ENCODE measurements around the gene CACNA1B. TPM values are rescaled to one million over a fixed set of nuclear protein-coding genes. Genes with fewer than 3 reads are reported as not detected.
"Not testable (repeated sequence)": the region's sequence is repeated elsewhere in the genome, so short reads cannot be mapped to it uniquely, and the experiment has no call there.

Gene CACNA1B
- total RNA-seq, 8 experiments from 2014 or later, result 0.04 to 12.8 (median 9.7) TPM

GRCh38 chr9:138017200-138017599, 139.6 kb downstream of the CACNA1B start:
- ATAC-seq (replicated peaks in 6 of 8), result no peak
- WGBS, 10 experiments, result 20 to 85% (median 75%) methylated on average over 3 to 10 of the region's 13 CpGs; no CpG with 5 or more reads in 5 of the 10 experiments
- no peak overlapping the region for H3K4me3 ChIP-seq
- no peaks in the 10 kb centered on the region for H3K4me1 ChIP-seq (replicated peaks in 1 of 2)
- no peak overlapping the region for H3K27ac ChIP-seq
- in situ Hi-C loops (cut with MboI; ENCODE audit: low pct_unique_long_range_greater_than_20kb in 2 of 9, low sequenced_read_pairs in 9 of 9, unreplicated experiment in 9 of 9), result no loop called here

DNA sequence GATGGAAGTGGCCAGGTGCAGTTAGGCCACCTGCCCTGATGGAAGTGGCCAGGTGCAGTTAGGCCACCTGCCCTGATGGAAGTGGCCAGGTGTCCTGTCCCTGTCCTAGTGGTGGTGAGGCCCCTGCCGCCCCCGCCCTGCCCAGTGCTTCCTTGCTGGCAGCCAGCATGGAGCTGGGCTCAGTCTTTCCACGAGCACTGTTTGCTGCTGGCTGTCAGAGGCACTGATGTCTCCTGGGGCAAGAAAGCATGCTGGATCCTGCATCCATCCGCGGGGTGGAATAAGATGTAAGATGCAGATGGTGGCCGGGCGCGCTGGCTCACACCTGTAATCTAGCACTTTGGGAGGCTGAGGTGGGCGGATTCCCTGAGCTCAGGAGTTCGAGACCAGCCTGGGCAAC, 141.9 kb downstream of the CACNA1B start:
- ATAC-seq (replicated peaks in 6 of 8); H3K4me3 ChIP-seq; in situ Hi-C loops (cut with MboI; ENCODE audit: low pct_unique_long_range_greater_than_20kb in 2 of 9, low sequenced_read_pairs in 9 of 9, unreplicated experiment in 9 of 9); H3K27ac ChIP-seq; H3K4me1 ChIP-seq (replicated peaks in 1 of 2): not testable (repeated sequence)
- 8 to 18% methylated on average over 2 of the region's 10 CpGs; no CpG with 5 or more reads in 8 of the 10 experiments for WGBS, 10 experiments

DNA sequence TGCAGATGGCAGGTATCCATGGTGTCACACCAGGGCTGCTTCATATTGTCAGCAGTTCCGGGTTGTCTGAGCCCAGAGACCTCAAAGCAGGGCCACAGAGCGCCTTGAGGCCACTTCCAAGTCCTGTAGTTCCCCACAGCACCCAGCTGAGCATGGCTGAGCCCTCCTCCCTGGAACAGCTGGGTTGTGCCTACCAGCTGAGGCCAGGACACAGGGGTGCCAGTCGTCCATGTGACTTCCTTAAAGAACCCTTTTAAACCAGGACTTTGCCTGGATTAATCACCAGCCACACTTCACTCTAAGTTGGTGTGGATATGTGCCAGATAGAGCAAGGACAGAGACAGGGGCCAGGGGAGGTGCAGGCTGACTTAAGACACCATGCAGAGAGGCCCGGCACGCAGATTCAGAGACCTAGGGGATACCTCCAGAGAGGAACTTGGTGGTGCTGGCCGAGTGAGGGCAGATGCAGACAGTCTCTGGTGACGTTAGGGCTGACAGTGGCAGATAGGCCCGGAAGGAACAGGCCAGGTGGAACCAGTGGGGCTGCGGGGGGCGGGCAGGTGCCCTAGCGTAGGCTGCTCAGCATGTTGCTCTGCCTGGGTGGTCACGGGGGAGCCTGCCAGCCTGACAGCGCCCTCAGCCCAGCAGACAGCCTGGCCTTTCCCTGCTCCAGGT, 142.7 kb downstream of the CACNA1B start:
- in situ Hi-C loops (cut with MboI; ENCODE audit: low pct_unique_long_range_greater_than_20kb in 2 of 9, low sequenced_read_pairs in 9 of 9, unreplicated experiment in 9 of 9), result no loop called here
- no peak for ATAC-seq (replicated peaks in 6 of 8)
- Histone ChIP-seq H3K4me1 (replicated peaks in 1 of 2) (no peaks in the 10 kb centered on the region), H3K27ac (no peak overlapping the region), H3K4me3 (no peak overlapping the region)
- WGBS, 10 experiments, result 8 to 81% (median 40%) methylated on average over 2 to 9 of the region's 13 CpGs; no CpG with 5 or more reads in 5 of the 10 experiments

GRCh38 chr9:138020795-138021182, 143.2 kb downstream of the CACNA1B start:
- no peak for ATAC-seq (replicated peaks in 6 of 8)
- no peaks in the 10 kb centered on the region for H3K4me1 ChIP-seq (replicated peaks in 1 of 2)
- no peak overlapping the region for H3K27ac ChIP-seq
- in situ Hi-C loops (cut with MboI; ENCODE audit: low pct_unique_long_range_greater_than_20kb in 2 of 9, low sequenced_read_pairs in 9 of 9, unreplicated experiment in 9 of 9), result no loop called here
- WGBS, 10 experiments, result 79 to 100% (median 82%) methylated on average over 1 to 4 of the region's 5 CpGs; no CpG with 5 or more reads in 7 of the 10 experiments
- H3K4me3 ChIP-seq, result no peak overlapping the region

DNA sequence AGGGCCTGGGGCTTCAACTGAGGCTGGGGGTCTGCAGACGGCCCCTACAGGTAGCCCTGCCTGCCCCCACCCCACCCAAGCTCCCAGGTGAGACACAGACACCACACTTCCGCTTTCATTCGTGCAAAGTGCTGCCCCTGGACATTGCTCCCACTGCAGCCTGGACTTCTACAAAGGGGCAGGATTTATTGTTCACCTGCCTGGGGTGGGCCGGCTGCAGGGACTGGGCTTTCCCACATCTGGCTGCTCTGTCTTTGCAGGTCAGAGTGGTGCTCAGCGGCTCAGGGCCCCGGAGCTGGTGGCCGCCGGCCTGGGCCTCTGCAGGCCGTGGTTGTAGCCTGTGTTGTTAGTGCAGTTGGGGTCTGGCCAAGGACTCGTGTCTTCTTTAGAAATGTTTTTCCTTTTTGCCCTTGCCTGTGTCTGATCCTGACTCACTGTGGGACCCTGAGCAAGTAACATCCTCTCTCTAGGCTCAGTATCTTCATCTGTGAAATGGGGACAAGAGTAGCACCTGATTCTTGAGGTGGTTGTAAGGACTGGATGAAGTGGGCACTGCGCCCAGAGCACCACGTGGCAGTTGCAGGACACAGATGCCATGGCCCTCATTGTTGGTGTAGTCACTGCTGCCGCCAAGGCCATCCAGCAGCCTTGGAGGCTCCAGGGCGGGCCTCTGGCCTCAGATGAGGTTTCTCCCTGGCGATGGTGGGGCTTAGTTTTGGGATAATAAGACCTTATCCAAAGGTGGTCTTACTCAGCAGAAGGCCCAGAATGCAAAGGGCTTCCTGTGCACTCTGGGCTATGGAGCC, 143.9 kb downstream of the CACNA1B start:
- WGBS, 10 experiments, result 18 to 100% (median 86%) methylated on average over 1 to 13 of the region's 15 CpGs; no CpG with 5 or more reads in 3 of the 10 experiments
- no peak for ATAC-seq (replicated peaks in 6 of 8)
- in situ Hi-C loops (cut with MboI; ENCODE audit: low pct_unique_long_range_greater_than_20kb in 2 of 9, low sequenced_read_pairs in 9 of 9, unreplicated experiment in 9 of 9), result no loop called here
- H3K4me3 ChIP-seq, result no peak overlapping the region
- no peaks in the 10 kb centered on the region for H3K4me1 ChIP-seq (replicated peaks in 1 of 2)
- no peak overlapping the region for H3K27ac ChIP-seq

GRCh38 chr9:138022121-138022741, 144.6 kb downstream of the CACNA1B start:
- Histone ChIP-seq H3K4me3 (no peak overlapping the region), H3K27ac (no peak overlapping the region), H3K4me1 (replicated peaks in 1 of 2) (no peaks in the 10 kb centered on the region)
- ATAC-seq (replicated peaks in 6 of 8), result peak; percentile 29 to 75 (median 54)
- in situ Hi-C loops (cut with MboI; ENCODE audit: low pct_unique_long_range_greater_than_20kb in 2 of 9, low sequenced_read_pairs in 9 of 9, unreplicated experiment in 9 of 9), result no loop called here
- WGBS, 10 experiments, result 0 to 100% (median 51%) methylated on average over 1 to 4 of the region's 17 CpGs; no CpG with 5 or more reads in 4 of the 10 experiments

- 35% methylated on average over 19 of the region's 69 CpGs; no CpG with 5 or more reads in 9 of the 10 experiments for WGBS, 10 experiments
- H3K4me1 ChIP-seq (replicated peaks in 1 of 2), result no peaks in the 10 kb centered on the region
- in situ Hi-C loops (cut with MboI; ENCODE audit: low pct_unique_long_range_greater_than_20kb in 2 of 9, low sequenced_read_pairs in 9 of 9, unreplicated experiment in 9 of 9), result no loop called here
- no peak overlapping the region for H3K27ac ChIP-seq
- peak in 6 of 8 experiments; percentile 38 to 70 (median 62) for ATAC-seq (replicated peaks in 6 of 8)
- no peak overlapping the region for H3K4me3 ChIP-seq
These were observed 145.3 kb downstream of the CACNA1B start for GRCh38 chr9:138022756-138023393.

- Histone ChIP-seq H3K4me1 (replicated peaks in 1 of 2) (no peaks in the 10 kb centered on the region), H3K27ac (no peak overlapping the region), H3K4me3 (no peak overlapping the region)
- 20 to 65% (median 61%) methylated on average over 1 to 5 of the region's 84 CpGs; no CpG with 5 or more reads in 7 of the 10 experiments for WGBS, 10 experiments
- in situ Hi-C loops (cut with MboI; ENCODE audit: low pct_unique_long_range_greater_than_20kb in 2 of 9, low sequenced_read_pairs in 9 of 9, unreplicated experiment in 9 of 9), result no loop called here
- peak in 5 of 8 experiments; percentile 5 to 18 (median 15) for ATAC-seq (replicated peaks in 6 of 8)
These were observed 146.0 kb downstream of the CACNA1B start for GRCh38 chr9:138023394-138024124.

- 50 to 100% (median 95%) methylated on average over 1 to 9 of the region's 9 CpGs; no CpG with 5 or more reads in 5 of the 10 experiments for WGBS, 10 experiments
- in situ Hi-C loops (cut with MboI; ENCODE audit: low pct_unique_long_range_greater_than_20kb in 2 of 9, low sequenced_read_pairs in 9 of 9, unreplicated experiment in 9 of 9), result no loop called here
- no peak overlapping the region for H3K4me3 ChIP-seq
- ATAC-seq (replicated peaks in 6 of 8), result no peak
- H3K27ac ChIP-seq, result no peak overlapping the region
- H3K4me1 ChIP-seq (replicated peaks in 1 of 2), result no peaks in the 10 kb centered on the region
These were observed 146.5 kb downstream of the CACNA1B start for GRCh38 chr9:138024131-138024530.

DNA sequence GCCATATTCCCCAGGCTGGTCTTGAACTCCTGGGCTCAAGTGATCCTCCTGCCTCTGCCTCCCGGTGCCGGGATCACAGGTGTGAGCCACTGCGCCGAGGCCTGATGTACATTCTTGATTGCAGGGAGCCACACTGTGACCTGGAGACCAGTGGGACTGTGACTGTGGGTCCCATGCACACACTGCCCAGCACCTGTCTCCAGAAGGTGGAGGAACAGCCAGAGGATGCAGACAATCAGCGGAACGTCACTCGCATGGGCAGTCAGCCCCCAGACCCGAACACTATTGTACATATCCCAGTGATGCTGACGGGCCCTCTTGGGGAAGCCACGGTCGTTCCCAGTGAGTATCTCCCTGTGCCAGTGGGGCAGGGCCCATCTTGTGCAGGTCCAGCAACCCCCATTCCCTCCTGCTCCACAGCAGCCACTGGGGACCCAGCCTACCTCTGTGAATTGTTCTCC, 147.3 kb downstream of the CACNA1B start:
- Histone ChIP-seq H3K4me3 (no peak overlapping the region), H3K27ac (no peak overlapping the region), H3K4me1 (replicated peaks in 1 of 2) (no peaks in the 10 kb centered on the region)
- no peak for ATAC-seq (replicated peaks in 6 of 8)
- 82 to 100% (median 92%) methylated on average over 2 to 4 of the region's 11 CpGs; no CpG with 5 or more reads in 7 of the 10 experiments for WGBS, 10 experiments
- in situ Hi-C loops (cut with MboI; ENCODE audit: low pct_unique_long_range_greater_than_20kb in 2 of 9, low sequenced_read_pairs in 9 of 9, unreplicated experiment in 9 of 9), result no loop called here

GRCh38 chr9:138025417-138025816, 147.8 kb downstream of the CACNA1B start:
- ATAC-seq (replicated peaks in 6 of 8), result no peak
- no peak overlapping the region for H3K4me3 ChIP-seq
- WGBS, 10 experiments, result 36 to 100% (median 70%) methylated on average over 1 to 4 of the region's 4 CpGs; no CpG with 5 or more reads in 4 of the 10 experiments
- no peak overlapping the region for H3K27ac ChIP-seq
- in situ Hi-C loops (cut with MboI; ENCODE audit: low pct_unique_long_range_greater_than_20kb in 2 of 9, low sequenced_read_pairs in 9 of 9, unreplicated experiment in 9 of 9), result no loop called here
- H3K4me1 ChIP-seq (replicated peaks in 1 of 2), result no peaks in the 10 kb centered on the region

- H3K4me1 ChIP-seq (replicated peaks in 1 of 2), result no peaks in the 10 kb centered on the region
- 40 to 100% (median 100%) methylated on average over 1 to 5 of the region's 7 CpGs; no CpG with 5 or more reads in 5 of the 10 experiments for WGBS, 10 experiments
- H3K27ac ChIP-seq, result no peak overlapping the region
- in situ Hi-C loops (cut with MboI; ENCODE audit: low pct_unique_long_range_greater_than_20kb in 2 of 9, low sequenced_read_pairs in 9 of 9, unreplicated experiment in 9 of 9), result no loop called here
- ATAC-seq (replicated peaks in 6 of 8), result no peak
- H3K4me3 ChIP-seq, result no peak overlapping the region
These were observed 148.3 kb downstream of the CACNA1B start for GRCh38 chr9:138025908-138026307.
